ENCODE results near the gene MPP1.

Gene MPP1

GRCh38 chrX:154733066-154733425 is 72.2 kb downstream of the MPP1 start:
- no peak overlapping the region; the same call in 1 of the 2 replicates for H2AFZ ChIP-seq (ENCODE audit: low read length)
- H3F3A ChIP-seq (ENCODE audit: low read depth), result peaks cover 12% of the 10 kb centered on the region; the same call in 1 of the 2 replicates
- TF ChIP-seq CTCF (conservative IDR thresholded peaks at IDR 0.05; ENCODE audit: low read length), result no peak
- no peak for TF ChIP-seq EZH2phosphoT487 (IDR thresholded peaks at IDR 0.05; ENCODE audit: borderline replicate concordance)
- H4K20me1 ChIP-seq (ENCODE audit: insufficient read depth, low read length, poor library complexity, severe bottlenecking), result no peaks in the 10 kb centered on the region
- peak overlapping the region; percentile 71 for H3K9ac ChIP-seq (ENCODE audit: low read depth, low read length, poor library complexity, severe bottlenecking)
- no peaks in the 10 kb centered on the region for H3K36me3 ChIP-seq (ENCODE audit: insufficient read depth, low read length)
- H3K4me3 ChIP-seq (ENCODE audit: low read length, poor library complexity, severe bottlenecking), result peak overlapping the region; percentile 48
- H3K79me2 ChIP-seq (ENCODE audit: insufficient read depth, low read length), result peaks cover 24% of the 10 kb centered on the region
- H3K9me3 ChIP-seq (ENCODE audit: insufficient read depth, low read depth, low read length), result no peaks in the 10 kb centered on the region
- no peaks in the 10 kb centered on the region for H3K9me2 ChIP-seq (replicated peaks; ENCODE audit: low read depth, low read length)
- peak overlapping the region; percentile 74 for H3K4me2 ChIP-seq (ENCODE audit: low read depth, low read length, poor library complexity, severe bottlenecking)
- H3K4me1 ChIP-seq (ENCODE audit: insufficient read depth, low read length, poor library complexity, severe bottlenecking), result peaks cover 90% of the 10 kb centered on the region
- no peaks in the 10 kb centered on the region for H3K27me3 ChIP-seq (ENCODE audit: insufficient read depth, low read length, poor library complexity, severe bottlenecking)

GRCh38 chrX:154732421-154733065 is 72.7 kb downstream of the MPP1 start:
- Histone ChIP-seq H3K4me3 (ENCODE audit: low read length, poor library complexity, severe bottlenecking) (peak overlapping the region; percentile 48), H3K9ac (ENCODE audit: low read depth, low read length, poor library complexity, severe bottlenecking) (peak overlapping the region; percentile 71), H3K4me2 (ENCODE audit: low read depth, low read length, poor library complexity, severe bottlenecking) (peak overlapping the region; percentile 74), H3F3A (ENCODE audit: low read depth) (peaks cover 12% of the 10 kb centered on the region; the same call in 1 of the 2 replicates), H2AFZ (ENCODE audit: low read length) (no peak overlapping the region; the same call in 1 of the 2 replicates), H3K79me2 (ENCODE audit: insufficient read depth, low read length) (peaks cover 24% of the 10 kb centered on the region), H3K9me3 (ENCODE audit: insufficient read depth, low read depth, low read length) (no peaks in the 10 kb centered on the region), H3K4me1 (ENCODE audit: insufficient read depth, low read length, poor library complexity, severe bottlenecking) (peaks cover 92% of the 10 kb centered on the region), H3K27me3 (ENCODE audit: insufficient read depth, low read length, poor library complexity, severe bottlenecking) (no peaks in the 10 kb centered on the region), H4K20me1 (ENCODE audit: insufficient read depth, low read length, poor library complexity, severe bottlenecking) (no peaks in the 10 kb centered on the region), H3K36me3 (ENCODE audit: insufficient read depth, low read length) (no peaks in the 10 kb centered on the region), H3K9me2 (replicated peaks; ENCODE audit: low read depth, low read length) (no peaks in the 10 kb centered on the region)
- no peak for TF ChIP-seq CTCF (conservative IDR thresholded peaks at IDR 0.05; ENCODE audit: low read length)
- TF ChIP-seq EZH2phosphoT487 (IDR thresholded peaks at IDR 0.05; ENCODE audit: borderline replicate concordance), result no peak

- no peak overlapping the region for H3K4me2 ChIP-seq (ENCODE audit: low read depth, low read length, poor library complexity, severe bottlenecking)
- H3K36me3 ChIP-seq (ENCODE audit: insufficient read depth, low read length), result no peaks in the 10 kb centered on the region
- no peaks in the 10 kb centered on the region for H3K27me3 ChIP-seq (ENCODE audit: insufficient read depth, low read length, poor library complexity, severe bottlenecking)
- H3K4me1 ChIP-seq (ENCODE audit: insufficient read depth, low read length, poor library complexity, severe bottlenecking), result peaks cover 86% of the 10 kb centered on the region
- H2AFZ ChIP-seq (ENCODE audit: low read length), result no peak overlapping the region
- H3K9me3 ChIP-seq (ENCODE audit: insufficient read depth, low read depth, low read length), result no peaks in the 10 kb centered on the region
- H3K79me2 ChIP-seq (ENCODE audit: insufficient read depth, low read length), result peaks cover 17% of the 10 kb centered on the region
- H3K4me3 ChIP-seq (ENCODE audit: low read length, poor library complexity, severe bottlenecking), result no peak overlapping the region
- H4K20me1 ChIP-seq (ENCODE audit: insufficient read depth, low read length, poor library complexity, severe bottlenecking), result no peaks in the 10 kb centered on the region
- no peak overlapping the region for H3K9ac ChIP-seq (ENCODE audit: low read depth, low read length, poor library complexity, severe bottlenecking)
- TF ChIP-seq EZH2phosphoT487 (IDR thresholded peaks at IDR 0.05; ENCODE audit: borderline replicate concordance) (no peak), CTCF (conservative IDR thresholded peaks at IDR 0.05; ENCODE audit: low read length) (no peak)
- no peaks in the 10 kb centered on the region for H3K9me2 ChIP-seq (replicated peaks; ENCODE audit: low read depth, low read length)
- peaks cover 12% of the 10 kb centered on the region; the same call in 1 of the 2 replicates for H3F3A ChIP-seq (ENCODE audit: low read depth)
Measured at GRCh38 chrX:154731881-154732280, 73.4 kb downstream of the MPP1 start.

All from Loucy (cell line).